IMR-90 (cell line): ENCODE measurements around the gene FBXO17. TPM values are rescaled to one million over a fixed set of nuclear protein-coding genes. Genes with fewer than 3 reads are reported as not detected.

Source experiments
- ATAC-seq: fragments of 200-7000 bp; cut with Tn5 transposase; 2 replicates; pipeline ENCODE4 v1.9.1; 2020; ENCODE audit warnings: low read depth, mild to moderate bottlenecking, moderate library complexity
- BruUV-seq: library from RNA; stranded (reverse); fragments of 400-500 nt; replicated peaks from 2 replicates; lab custom pipeline; 2021; lab: Mats Ljungman, UMichigan
- CTCF ChIA-PET: fragments of 300-600 bp; formaldehyde crosslinking; extraction: SDS; loops from one replicate; lab custom pipeline; 2021; ENCODE audit warnings: antibody characterized with exemption; lab: Yijun Ruan, JAX
- POLR2A ChIA-PET: fragments of 300-600 bp; sonication (Branson Sonifier 250); formaldehyde crosslinking; loops from one replicate; lab custom pipeline; 2022; ENCODE audit warnings: antibody characterized with exemption; ENCODE audit not compliant: unreplicated experiment; lab: Charles Lee
- DNase-seq: peaks from one replicate; pipeline ENCODE4 v3.0.0; 2013
- H2AFZ ChIP-seq: replicated peaks from 2 replicates; pipeline ENCODE3; 2013; ENCODE audit warnings: low read length, mild to moderate bottlenecking; ENCODE audit not compliant: poor library complexity
- H2AK5ac ChIP-seq: 2 replicates; pipeline ENCODE4 v1.6.1; 2013; ENCODE audit warnings: low read depth, low read length, inconsistent platforms
- H2AK9ac ChIP-seq: replicated peaks from 2 replicates; pipeline ENCODE3; 2013; ENCODE audit warnings: mild to moderate bottlenecking, low read depth, low read length, moderate library complexity; ENCODE audit not compliant: poor library complexity
- H2BK120ac ChIP-seq: 2 replicates; pipeline ENCODE4 v1.6.1; 2013; ENCODE audit warnings: low read depth, low read length, inconsistent platforms
- H2BK15ac ChIP-seq: 3 replicates; pipeline ENCODE4 v1.6.1; 2013; ENCODE audit warnings: low read depth, low read length, inconsistent platforms
- H2BK20ac ChIP-seq: 2 replicates; pipeline ENCODE4 v1.6.1; 2013; ENCODE audit warnings: low read depth, mild to moderate bottlenecking, inconsistent platforms, low read length, moderate library complexity
- H2BK5ac ChIP-seq: 2 replicates; pipeline ENCODE4 v1.6.1; 2013; ENCODE audit warnings: mild to moderate bottlenecking, low read depth, low read length, inconsistent platforms; ENCODE audit not compliant: poor library complexity, severe bottlenecking
- H3K14ac ChIP-seq: replicated peaks from 2 replicates; pipeline ENCODE4 v1.6.1; 2013; ENCODE audit warnings: low read depth, low read length, inconsistent platforms
- H3K18ac ChIP-seq: 2 replicates; pipeline ENCODE4 v1.6.1; 2013; ENCODE audit warnings: low read depth, low read length, control low read depth
- H3K23ac ChIP-seq: 2 replicates; pipeline ENCODE4 v1.6.1; 2013; ENCODE audit warnings: low read depth, low read length, inconsistent platforms
- H3K27ac ChIP-seq: 2 replicates; pipeline ENCODE4 v1.5.1; 2013; ENCODE audit warnings: mild to moderate bottlenecking, control low read depth, low read length; ENCODE audit not compliant: insufficient read depth
- H3K27me3 ChIP-seq: 2 replicates; pipeline ENCODE4 v1.6.1; 2013; ENCODE audit warnings: low read length; ENCODE audit not compliant: control insufficient read depth, insufficient read depth
- H3K36me3 ChIP-seq: 2 replicates; pipeline ENCODE4 v1.6.1; 2013; ENCODE audit warnings: low read length, mixed read lengths; ENCODE audit not compliant: control insufficient read depth, insufficient read depth
- H3K4ac ChIP-seq: 2 replicates; pipeline ENCODE4 v1.6.1; 2013; ENCODE audit warnings: low read depth, low read length, inconsistent platforms
- H3K4me1 ChIP-seq: 2 replicates; pipeline ENCODE4 v1.6.1; 2013; ENCODE audit warnings: low read length, mixed read lengths; ENCODE audit not compliant: control insufficient read depth, insufficient read depth
- H3K4me2 ChIP-seq: 2 replicates; pipeline ENCODE4 v1.6.1; 2013; ENCODE audit warnings: low read depth, mild to moderate bottlenecking, control low read depth, low read length, moderate library complexity
- H3K4me3 ChIP-seq: 2 replicates; pipeline ENCODE4 v1.5.1; 2013; ENCODE audit warnings: low read depth, mild to moderate bottlenecking, control low read depth, low read length, moderate library complexity; ENCODE audit not compliant: insufficient read depth
- H3K56ac ChIP-seq: 2 replicates; pipeline ENCODE4 v1.6.1; 2013; ENCODE audit warnings: low read length, inconsistent platforms; ENCODE audit not compliant: insufficient read depth; ENCODE audit errors: extremely low read depth
- H3K79me1 ChIP-seq, 2 experiments: 2 replicates each; pipeline ENCODE4 v1.6.1; 2013; ENCODE audit warnings: low read length in 2 of 2, inconsistent platforms in 1 of 2, low read depth in 1 of 2
- H3K9ac ChIP-seq: 2 replicates; pipeline ENCODE4 v1.6.1; 2013; ENCODE audit warnings: low read depth, low read length, control low read depth
- H3K9me1 ChIP-seq: 2 replicates; pipeline ENCODE4 v1.6.1; 2013; ENCODE audit warnings: low read length, inconsistent platforms; ENCODE audit not compliant: insufficient read depth
- H3K9me3 ChIP-seq: 2 replicates; pipeline ENCODE4 v1.6.1; 2013; ENCODE audit warnings: low read length; ENCODE audit not compliant: control insufficient read depth, insufficient read depth
- H4K20me1 ChIP-seq: 2 replicates; pipeline ENCODE4 v1.6.1; 2013; ENCODE audit warnings: low read length, inconsistent platforms; ENCODE audit not compliant: insufficient read depth
- H4K5ac ChIP-seq: 2 replicates; pipeline ENCODE4 v1.6.1; 2013; ENCODE audit warnings: mild to moderate bottlenecking, low read depth, low read length, control low read depth
- H4K8ac ChIP-seq, 2 experiments: 2 replicates each; pipeline ENCODE4 v1.6.1; 2013; ENCODE audit warnings: low read depth in 2 of 2, low read length in 2 of 2, control low read depth in 1 of 2, inconsistent platforms in 1 of 2
- H4K91ac ChIP-seq: 2 replicates; pipeline ENCODE4 v1.6.1; 2013; ENCODE audit warnings: low read depth, low read length, inconsistent platforms; ENCODE audit not compliant: insufficient read depth
- BHLHE40 ChIP-seq: fragments of 150-350 bp; IDR thresholded peaks from 2 replicates; pipeline ENCODE4 v1.6.1; 2016; ENCODE audit warnings: mild to moderate bottlenecking, low read depth, low read length
- CEBPB ChIP-seq: IDR thresholded peaks from 2 replicates; pipeline ENCODE4 v1.6.1; 2012; ENCODE audit warnings: low read depth, low read length, improper control_type of control experiment
- CHD1 ChIP-seq: IDR thresholded peaks from 2 replicates; pipeline ENCODE4 v1.6.1; 2012; ENCODE audit warnings: low read depth, low read length, improper control_type of control experiment
- FOS ChIP-seq: fragments of 150-350 bp; IDR thresholded peaks from 2 replicates; pipeline ENCODE4 v1.6.1; 2016; ENCODE audit warnings: low read depth, low read length
- MAFK ChIP-seq: IDR thresholded peaks from 2 replicates; pipeline ENCODE4 v1.6.1; 2012; ENCODE audit warnings: low read depth, low read length, improper control_type of control experiment
- MAZ ChIP-seq: IDR thresholded peaks from 2 replicates; pipeline ENCODE4 v1.6.1; 2012; ENCODE audit warnings: low read depth, mild to moderate bottlenecking, low read length, improper control_type of control experiment, moderate library complexity, borderline replicate concordance
- MXI1 ChIP-seq: IDR thresholded peaks from 2 replicates; pipeline ENCODE4 v1.6.1; 2012; ENCODE audit warnings: low read depth, mild to moderate bottlenecking, low read length, moderate library complexity, borderline replicate concordance
- NFE2L2 ChIP-seq: fragments of 150-350 bp; IDR thresholded peaks from 2 replicates; pipeline ENCODE4 v1.6.1; 2016; ENCODE audit warnings: low read depth, mild to moderate bottlenecking, low read length
- POLR2A ChIP-seq: IDR thresholded peaks from 2 replicates; pipeline ENCODE4 v1.6.1; 2012; ENCODE audit warnings: mild to moderate bottlenecking, low read depth, low read length
- RAD21 ChIP-seq: IDR thresholded peaks from 2 replicates; pipeline ENCODE4 v1.6.1; 2012; ENCODE audit warnings: low read length, improper control_type of control experiment
- RCOR1 ChIP-seq: IDR thresholded peaks from 2 replicates; pipeline ENCODE4 v1.6.1; 2012; ENCODE audit warnings: mild to moderate bottlenecking, low read length, improper control_type of control experiment; ENCODE audit not compliant: insufficient replicate concordance
- RFX5 ChIP-seq: IDR thresholded peaks from 2 replicates; pipeline ENCODE4 v1.8.0; 2012; ENCODE audit warnings: low read depth, mild to moderate bottlenecking, low read length, moderate library complexity
- SMC3 ChIP-seq: fragments of 150-350 bp; IDR thresholded peaks from 2 replicates; pipeline ENCODE4 v1.6.1; 2016; ENCODE audit warnings: low read depth, mild to moderate bottlenecking, antibody characterized with exemption, low read length, moderate library complexity
- WGBS, 2 experiments: methylation state at CpG; one replicate each; pipeline versions ENCODE4 v1.1.5 to v1.1.7; 2013; ENCODE audit warnings: missing lambda C conversion rate in 2 of 2; ENCODE audit not compliant: insufficient read length in 1 of 2; ENCODE audit errors: extremely low coverage in 2 of 2; 5-methylcytosine and 5-hydroxymethylcytosine counted together
- dilution Hi-C: fragments of 300-500 bp; cut with HindIII; formaldehyde crosslinking; loops from one replicate; pipeline ENCODE4 v1.14.3; 2018; ENCODE audit warnings: low sequenced_read_pairs; ENCODE audit not compliant: unreplicated experiment
- in situ Hi-C: fragments of 300-500 bp; cut with MboI; formaldehyde crosslinking; loops from 3 replicates; pipeline ENCODE4 v1.14.3; 2019; ENCODE audit warnings: low sequenced_read_pairs, inconsistent platforms, mixed read lengths
- intact Hi-C: fragments of 100-400 bp; cut with micrococcal nuclease; formaldehyde crosslinking; loops from 2 replicates; pipeline ENCODE4 v1.10.0; 2022
- polyA plus RNA-seq, 3 experiments: library from polyadenylated mRNA; depleted of rRNA; stranded (reverse); fragments of >200 nt; gene quantifications; 2 replicates each; pipeline ENCODE4 v1.2.3, GENCODE V29; 2012; ENCODE audit warnings: low replicate concordance in 1 of 3
- total RNA-seq: library from RNA; depleted of rRNA; stranded (reverse); fragments of >200 nt; gene quantifications from 2 replicates; pipeline ENCODE4 v1.2.3, GENCODE V29; 2012
- TF ChIP-seq, protein P1 (sequence below): fragments of 150-350 bp; IDR thresholded peaks from 2 replicates; pipeline ENCODE4 v1.6.1; 2017; ENCODE audit warnings: mild to moderate bottlenecking, antibody characterized with exemption, low read length, low read depth
- TF ChIP-seq, protein P2 (sequence below): conservative IDR thresholded peaks from 2 replicates; pipeline ENCODE4 v1.5.1; 2012; ENCODE audit warnings: mild to moderate bottlenecking, low read depth, low read length, improper control_type of control experiment

The FBXO17 gene
- total and polyA plus RNA-seq, 2 of the 4 experiments (the other 2 are of a cell fraction): 10.8 to 20.7 TPM

DNA sequence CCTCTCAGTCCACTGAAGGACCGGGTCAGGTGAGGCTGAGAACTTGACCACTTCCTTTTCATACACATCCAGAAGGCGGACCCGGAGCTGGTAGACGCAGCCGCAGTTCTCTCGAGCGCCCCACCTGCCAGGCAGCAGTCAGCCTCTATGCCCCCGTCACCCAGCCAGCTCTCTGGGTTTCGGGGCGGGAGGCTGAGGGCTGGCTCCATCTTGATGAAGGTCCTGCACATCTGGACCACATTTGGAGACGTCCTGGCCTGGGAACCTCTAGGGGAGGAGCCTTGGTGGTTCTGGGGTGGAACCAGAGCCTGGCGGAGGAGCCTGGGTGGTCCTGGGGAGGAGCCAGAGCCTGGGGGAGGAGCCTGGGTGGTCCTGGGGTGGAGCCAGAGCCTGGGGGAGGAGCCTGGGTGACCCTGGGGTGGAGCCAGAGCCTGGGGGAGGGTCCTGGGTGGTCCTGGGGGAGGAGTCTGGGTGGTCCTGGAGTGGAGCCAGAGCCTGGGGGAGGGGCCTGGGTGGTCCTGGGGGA lies 30.5 kb downstream of the FBXO17 start:
- WGBS, 2 experiments: 92% methylated on average over 2 of the region's 12 CpGs; no CpG with 5 or more reads in 1 of the 2 experiments
- Histone ChIP-seq H2AK5ac (no peak overlapping the region), H3K9me3 (no peaks in the 10 kb centered on the region), H3K18ac (no peak overlapping the region), H2AK9ac (no peak overlapping the region), H3K23ac (no peak overlapping the region), H3K9ac (no peak overlapping the region), H4K5ac (no peak overlapping the region), H2BK5ac (no peak overlapping the region), H3K27ac (no peak overlapping the region), H4K20me1 (no peaks in the 10 kb centered on the region), H4K8ac (no peak overlapping the region), H2BK120ac (no peak overlapping the region), H3K14ac (no peak overlapping the region), H3K79me1 (no peaks in the 10 kb centered on the region), H3K9me1 (0 out of 2 replicates have a peak, but pooled peaks cover 4% of the 10 kb centered on the region), H3K4me1 (no peaks in the 10 kb centered on the region; the same call in 1 of the 2 replicates), H2BK15ac (no peak overlapping the region), H4K91ac (no peak overlapping the region), H3K4ac (no peak overlapping the region), H3K56ac (no peak overlapping the region), H3K36me3 (peaks cover 17% of the 10 kb centered on the region), H3K4me2 (no peak overlapping the region), H2AFZ (no peak overlapping the region), H2BK20ac (no peak overlapping the region), H3K4me3 (no peak overlapping the region), H3K27me3 (no peaks in the 10 kb centered on the region)
- TF ChIP-seq, protein P1, sequence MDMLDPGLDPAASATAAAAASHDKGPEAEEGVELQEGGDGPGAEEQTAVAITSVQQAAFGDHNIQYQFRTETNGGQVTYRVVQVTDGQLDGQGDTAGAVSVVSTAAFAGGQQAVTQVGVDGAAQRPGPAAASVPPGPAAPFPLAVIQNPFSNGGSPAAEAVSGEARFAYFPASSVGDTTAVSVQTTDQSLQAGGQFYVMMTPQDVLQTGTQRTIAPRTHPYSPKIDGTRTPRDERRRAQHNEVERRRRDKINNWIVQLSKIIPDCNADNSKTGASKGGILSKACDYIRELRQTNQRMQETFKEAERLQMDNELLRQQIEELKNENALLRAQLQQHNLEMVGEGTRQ: no peak
- TF ChIP-seq SMC3 (no peak), MAZ (no peak), RAD21 (no peak), POLR2A (no peak), BHLHE40 (no peak), MXI1 (no peak), CEBPB (no peak), NFE2L2 (no peak), CHD1 (no peak), MAFK (no peak), RCOR1 (no peak), RFX5 (no peak), FOS (no peak)
- TF ChIP-seq, protein P2, sequence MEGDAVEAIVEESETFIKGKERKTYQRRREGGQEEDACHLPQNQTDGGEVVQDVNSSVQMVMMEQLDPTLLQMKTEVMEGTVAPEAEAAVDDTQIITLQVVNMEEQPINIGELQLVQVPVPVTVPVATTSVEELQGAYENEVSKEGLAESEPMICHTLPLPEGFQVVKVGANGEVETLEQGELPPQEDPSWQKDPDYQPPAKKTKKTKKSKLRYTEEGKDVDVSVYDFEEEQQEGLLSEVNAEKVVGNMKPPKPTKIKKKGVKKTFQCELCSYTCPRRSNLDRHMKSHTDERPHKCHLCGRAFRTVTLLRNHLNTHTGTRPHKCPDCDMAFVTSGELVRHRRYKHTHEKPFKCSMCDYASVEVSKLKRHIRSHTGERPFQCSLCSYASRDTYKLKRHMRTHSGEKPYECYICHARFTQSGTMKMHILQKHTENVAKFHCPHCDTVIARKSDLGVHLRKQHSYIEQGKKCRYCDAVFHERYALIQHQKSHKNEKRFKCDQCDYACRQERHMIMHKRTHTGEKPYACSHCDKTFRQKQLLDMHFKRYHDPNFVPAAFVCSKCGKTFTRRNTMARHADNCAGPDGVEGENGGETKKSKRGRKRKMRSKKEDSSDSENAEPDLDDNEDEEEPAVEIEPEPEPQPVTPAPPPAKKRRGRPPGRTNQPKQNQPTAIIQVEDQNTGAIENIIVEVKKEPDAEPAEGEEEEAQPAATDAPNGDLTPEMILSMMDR: no peak
- BruUV-seq: no TSS peak
- dilution Hi-C loops: no loop called here
- POLR2A ChIA-PET: no interaction called here
- intact Hi-C loops: no loop called here
- ATAC-seq (no peak), DNase-seq (no peak)
- CTCF ChIA-PET: interaction anchor here (0.5 kb wide), 1 partner anchor 17 kb away, joined by 3 read pairs; no protein-coding TSS in a partner anchor
- in situ Hi-C loops: loop anchor here (25.0 kb wide), 1 partner anchor 533 kb away; the partner anchor contains the start of gene FAM98C
